GM18499 (cell line): ENCODE measurements around the gene COL23A1.
"Not testable (repeated sequence)": the region's sequence is repeated elsewhere in the genome, so short reads cannot be mapped to it uniquely, and the experiment has no call there.

Source experiments
- ATAC-seq: cut with Tn5 transposase; IDR thresholded peaks from one replicate; pipeline ENCODE4 v1.9.1; 2021; ENCODE audit warnings: moderate number of reproducible peaks; ENCODE audit not compliant: insufficient read depth, unreplicated experiment

Gene COL23A1

GRCh38 chr5:178486878-178487512 is 103.2 kb downstream of the COL23A1 start:
- not testable (repeated sequence) for ATAC-seq

- no peak for ATAC-seq
Measured at GRCh38 chr5:178486239-178486641, 104.0 kb downstream of the COL23A1 start.

- ATAC-seq = no peak
Measured at GRCh38 chr5:178483620-178484019, 106.6 kb downstream of the COL23A1 start.

- no peak for ATAC-seq
Measured at GRCh38 chr5:178479261-178479660, 110.9 kb downstream of the COL23A1 start.

GRCh38 chr5:178478370-178478769 is 111.8 kb downstream of the COL23A1 start:
- no peak for ATAC-seq

GRCh38 chr5:178477802-178478201 is 112.4 kb downstream of the COL23A1 start:
- ATAC-seq = no peak

GRCh38 chr5:178476972-178477754 is 113.0 kb downstream of the COL23A1 start:
- ATAC-seq = no peak

- ATAC-seq = no peak
Measured at GRCh38 chr5:178476531-178476930, 113.7 kb downstream of the COL23A1 start.

GRCh38 chr5:178475422-178475821 is 114.8 kb downstream of the COL23A1 start:
- ATAC-seq = no peak

- no peak for ATAC-seq
Measured at GRCh38 chr5:178474562-178475184, 115.5 kb downstream of the COL23A1 start.

GRCh38 chr5:178473854-178474253 is 116.3 kb downstream of the COL23A1 start:
- no peak for ATAC-seq

GRCh38 chr5:178472138-178472537 is 118.1 kb downstream of the COL23A1 start:
- ATAC-seq = no peak

GRCh38 chr5:178471711-178472110 is 118.5 kb downstream of the COL23A1 start:
- no peak for ATAC-seq

- ATAC-seq = no peak
Measured at GRCh38 chr5:178470760-178471025, 119.5 kb downstream of the COL23A1 start.

- ATAC-seq = no peak
Measured at GRCh38 chr5:178469975-178470759, 120.0 kb downstream of the COL23A1 start.

- no peak for ATAC-seq
Measured at GRCh38 chr5:178469011-178469974, 120.9 kb downstream of the COL23A1 start.

GRCh38 chr5:178468196-178468685 is 122.0 kb downstream of the COL23A1 start:
- no peak for ATAC-seq

- ATAC-seq = no peak
Measured at GRCh38 chr5:178467568-178468195, 122.5 kb downstream of the COL23A1 start.

- ATAC-seq = no peak
Measured at GRCh38 chr5:178467205-178467567, 123.0 kb downstream of the COL23A1 start.
